ENCODE data around the gene NCAPH2.
"Not testable (repeated sequence)": the region's sequence is repeated elsewhere in the genome, so short reads cannot be mapped to it uniquely, and the experiment has no call there.

NCAPH2 gene

GRCh38 chr22:50516891-50517290 is 8.9 kb downstream of the NCAPH2 start:
- in situ Hi-C loops (cut with MboI; ENCODE audit: low sequenced_read_pairs): no loop called here

GRCh38 chr22:50517495-50518260 is 9.7 kb downstream of the NCAPH2 start:
- in situ Hi-C loops (cut with MboI; ENCODE audit: low sequenced_read_pairs): no loop called here

GRCh38 chr22:50518606-50519005 is 10.6 kb downstream of the NCAPH2 start:
- in situ Hi-C loops (cut with MboI; ENCODE audit: low sequenced_read_pairs): no loop called here

- in situ Hi-C loops (cut with MboI; ENCODE audit: low sequenced_read_pairs): no loop called here
These were observed 11.1 kb downstream of the NCAPH2 start for GRCh38 chr22:50519151-50519550.

- in situ Hi-C loops (cut with MboI; ENCODE audit: low sequenced_read_pairs): not testable (repeated sequence)
These were observed 12.2 kb downstream of the NCAPH2 start for GRCh38 chr22:50520184-50520583.

- in situ Hi-C loops (cut with MboI; ENCODE audit: low sequenced_read_pairs): no loop called here
These were observed 12.9 kb downstream of the NCAPH2 start for GRCh38 chr22:50520826-50521453.

GRCh38 chr22:50521710-50522109 is 13.7 kb downstream of the NCAPH2 start:
- in situ Hi-C loops (cut with MboI; ENCODE audit: low sequenced_read_pairs): no loop called here

GRCh38 chr22:50522208-50522805 is 14.3 kb downstream of the NCAPH2 start:
- in situ Hi-C loops (cut with MboI; ENCODE audit: low sequenced_read_pairs): no loop called here

GRCh38 chr22:50522806-50523438 is 14.9 kb downstream of the NCAPH2 start:
- in situ Hi-C loops (cut with MboI; ENCODE audit: low sequenced_read_pairs): no loop called here

GRCh38 chr22:50523458-50523805 is 15.4 kb downstream of the NCAPH2 start:
- in situ Hi-C loops (cut with MboI; ENCODE audit: low sequenced_read_pairs): no loop called here

- in situ Hi-C loops (cut with MboI; ENCODE audit: low sequenced_read_pairs): no loop called here
These were observed 16.0 kb downstream of the NCAPH2 start for GRCh38 chr22:50523806-50524675.

- in situ Hi-C loops (cut with MboI; ENCODE audit: low sequenced_read_pairs): no loop called here
These were observed 16.7 kb downstream of the NCAPH2 start for GRCh38 chr22:50524676-50525103.

- in situ Hi-C loops (cut with MboI; ENCODE audit: low sequenced_read_pairs): no loop called here
These were observed 17.3 kb downstream of the NCAPH2 start, which contains the start of gene SCO2 for GRCh38 chr22:50525104-50525857. Gene SCO2, minus strand, starts transcription at chr22:50525598. Its CDS starts 1,187 bp downstream, at chr22:50524411.

GRCh38 chr22:50525858-50526107 is 17.8 kb downstream of the NCAPH2 start:
- in situ Hi-C loops (cut with MboI; ENCODE audit: low sequenced_read_pairs): no loop called here

- in situ Hi-C loops (cut with MboI; ENCODE audit: low sequenced_read_pairs): no loop called here
These were observed 18.2 kb downstream of the NCAPH2 start for GRCh38 chr22:50526108-50526833.

- in situ Hi-C loops (cut with MboI; ENCODE audit: low sequenced_read_pairs): no loop called here
These were observed 19.1 kb downstream of the NCAPH2 start for GRCh38 chr22:50526834-50527801.

GRCh38 chr22:50527921-50528681 is 20.1 kb downstream of the NCAPH2 start:
- in situ Hi-C loops (cut with MboI; ENCODE audit: low sequenced_read_pairs): no loop called here

Data from HL-60/S4 treated with retinoic acid at 250 ng/mL for 4 days and 3 days (cell line).